GM12891 (cell line): ENCODE measurements around the gene XCR1.

Experiments used
- PAX5 ChIP-seq: IDR thresholded peaks from 2 replicates; pipeline ENCODE4 v1.6.1; 2011; ENCODE audit warnings: low read length, moderate library complexity, mild to moderate bottlenecking; ENCODE audit not compliant: insufficient read depth, severe bottlenecking
- POLR2A ChIP-seq: IDR thresholded peaks from 2 replicates; pipeline ENCODE4 v1.6.1; 2011; ENCODE audit warnings: low read depth, low read length, control low read depth
- POLR2AphosphoS5 ChIP-seq: IDR thresholded peaks from 2 replicates; pipeline ENCODE4 v1.6.1; 2011; ENCODE audit warnings: low read depth, low read length, control low read depth
- POU2F2 ChIP-seq: IDR thresholded peaks from 2 replicates; pipeline ENCODE4 v1.6.1; 2011; ENCODE audit warnings: low read depth, mild to moderate bottlenecking, control low read depth, low read length, moderate library complexity
- SPI1 ChIP-seq: IDR thresholded peaks from 2 replicates; pipeline ENCODE4 v1.6.1; 2011; ENCODE audit warnings: low read depth, low read length, control low read depth
- TAF1 ChIP-seq: IDR thresholded peaks from 2 replicates; pipeline ENCODE4 v1.6.1; 2011; ENCODE audit warnings: low read depth, low read length, control low read depth

DNA sequence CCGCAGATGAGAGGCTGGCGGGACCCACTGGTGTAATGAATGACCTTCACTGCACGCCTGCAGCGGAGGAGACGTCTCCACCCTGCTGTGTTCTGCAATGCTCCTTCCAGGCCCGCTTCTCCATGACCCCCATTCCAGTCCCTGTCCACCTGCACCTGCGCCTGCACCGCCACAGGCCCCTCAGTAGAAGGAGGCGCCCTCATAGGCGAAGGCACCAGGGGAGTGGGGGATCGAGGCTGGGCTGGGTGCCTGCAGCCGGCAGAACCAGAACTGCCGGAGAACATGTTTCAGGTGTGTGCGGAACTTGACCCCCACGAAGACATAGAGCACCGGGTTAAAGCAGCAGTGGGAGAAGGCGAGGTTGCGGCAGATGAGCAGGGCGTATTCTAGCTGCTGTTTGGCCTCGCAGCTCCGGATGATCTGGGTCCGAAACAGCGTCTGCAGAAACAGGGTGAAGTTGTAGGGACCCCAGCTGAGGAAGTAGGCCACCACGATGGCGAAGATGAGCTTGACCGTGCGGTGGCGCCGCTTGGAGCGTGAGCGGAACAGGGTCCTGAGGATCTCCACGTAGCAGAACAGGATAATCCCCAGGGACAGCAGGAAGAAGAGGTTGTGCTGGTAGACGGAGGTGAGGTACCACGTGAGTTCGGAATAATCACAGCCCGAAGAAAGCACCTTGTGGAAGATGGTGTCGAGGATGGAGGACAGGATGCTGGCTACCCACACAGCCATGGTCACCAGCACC lies 6.3 kb downstream of the XCR1 start:
- TF ChIP-seq POLR2A (no peak), TAF1 (no peak), PAX5 (no peak), POLR2AphosphoS5 (no peak), POU2F2 (no peak), SPI1 (no peak)
